GM19193 (cell line): ENCODE measurements around the gene MCRIP1.
A peak's percentile ranks its signal among the peaks of the same experiment; 100 is the strongest.

Source experiments
- POLR2A ChIP-seq: IDR thresholded peaks from 4 replicates; pipeline ENCODE4 v1.6.1; 2011; ENCODE audit not compliant: insufficient read depth, insufficient read length; ENCODE audit errors: extremely low read depth

The MCRIP1 gene

GRCh38 chr17:81852237-81852636 is 19.1 kb upstream of the MCRIP1 start:
- no peak for TF ChIP-seq POLR2A

DNA sequence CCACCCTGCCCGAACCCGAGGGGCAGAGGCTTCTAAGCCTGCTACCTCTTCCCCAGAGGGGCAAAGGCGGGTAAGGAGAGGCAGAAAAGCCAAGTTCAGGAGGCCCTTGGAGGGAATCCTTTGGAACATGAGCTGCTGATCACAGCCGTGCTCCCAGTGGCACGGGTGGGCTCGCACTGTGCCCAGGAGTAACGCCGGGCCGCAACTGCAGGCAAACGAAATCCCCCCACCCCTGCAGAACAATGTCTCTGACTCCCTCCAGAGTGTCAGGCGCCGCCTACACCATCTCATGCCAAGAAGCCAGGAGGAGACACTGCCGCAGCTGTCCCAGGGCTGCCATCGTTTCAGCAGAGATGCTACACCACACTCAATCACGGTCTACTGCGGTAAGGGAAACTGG is 18.3 kb upstream of the MCRIP1 start:
- no peak for TF ChIP-seq POLR2A

DNA sequence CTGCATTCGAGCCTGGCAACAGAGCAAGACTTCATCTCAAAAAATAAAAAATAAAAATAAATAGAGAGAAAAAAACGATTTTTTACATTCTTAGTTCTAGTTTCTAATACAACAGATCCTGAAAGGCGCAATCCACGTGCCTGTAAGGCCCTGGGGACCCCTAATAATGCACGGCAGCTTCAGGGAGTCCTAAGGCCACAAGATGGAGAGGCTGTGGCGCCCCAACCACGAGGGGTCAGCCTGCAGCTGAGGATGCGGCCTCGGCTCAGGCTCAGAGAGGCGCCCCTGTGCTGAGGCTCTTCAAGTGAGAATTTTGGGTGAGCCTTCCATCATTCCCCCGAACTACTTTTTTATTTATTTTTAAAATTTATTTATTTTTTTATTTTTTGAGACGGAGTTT is 16.4 kb upstream of the MCRIP1 start:
- no peak for TF ChIP-seq POLR2A

- TF ChIP-seq POLR2A = no peak
These were observed 13.9 kb upstream of the MCRIP1 start for GRCh38 chr17:81846743-81847689.

GRCh38 chr17:81845881-81846742 is 13.0 kb upstream of the MCRIP1 start:
- TF ChIP-seq POLR2A = no peak

- TF ChIP-seq POLR2A = peak; percentile 9
These were observed 12.3 kb upstream of the MCRIP1 start for GRCh38 chr17:81845361-81845760.

GRCh38 chr17:81844887-81845286 is 11.8 kb upstream of the MCRIP1 start:
- TF ChIP-seq POLR2A = no peak

DNA sequence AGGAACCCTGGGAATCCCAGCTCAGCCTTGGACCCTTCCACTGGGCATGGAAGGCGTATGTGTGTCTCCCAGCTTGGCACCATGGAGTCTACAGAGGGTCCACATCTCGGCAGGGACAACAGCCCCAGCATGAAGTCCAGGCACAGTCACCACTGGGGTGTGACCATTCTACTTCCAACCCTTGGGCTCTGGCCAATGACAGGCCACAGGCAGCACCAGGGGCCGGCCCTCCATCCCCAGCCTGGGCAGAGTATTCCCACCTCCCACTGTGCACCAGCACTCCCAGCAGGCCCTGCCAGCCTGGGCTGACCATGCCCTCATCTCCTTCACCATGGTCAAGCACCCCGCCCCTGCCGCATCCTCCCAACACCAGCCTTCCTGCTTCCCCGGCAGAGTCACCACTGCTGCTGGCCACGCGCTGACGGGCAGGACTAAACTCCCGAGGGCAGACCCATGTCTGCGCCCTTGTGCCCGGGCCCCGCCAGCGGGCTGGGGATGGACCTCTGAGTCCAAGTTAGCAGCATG is 11.3 kb upstream of the MCRIP1 start:
- no peak for TF ChIP-seq POLR2A

GRCh38 chr17:81843713-81844326 is 10.7 kb upstream of the MCRIP1 start:
- TF ChIP-seq POLR2A = no peak

DNA sequence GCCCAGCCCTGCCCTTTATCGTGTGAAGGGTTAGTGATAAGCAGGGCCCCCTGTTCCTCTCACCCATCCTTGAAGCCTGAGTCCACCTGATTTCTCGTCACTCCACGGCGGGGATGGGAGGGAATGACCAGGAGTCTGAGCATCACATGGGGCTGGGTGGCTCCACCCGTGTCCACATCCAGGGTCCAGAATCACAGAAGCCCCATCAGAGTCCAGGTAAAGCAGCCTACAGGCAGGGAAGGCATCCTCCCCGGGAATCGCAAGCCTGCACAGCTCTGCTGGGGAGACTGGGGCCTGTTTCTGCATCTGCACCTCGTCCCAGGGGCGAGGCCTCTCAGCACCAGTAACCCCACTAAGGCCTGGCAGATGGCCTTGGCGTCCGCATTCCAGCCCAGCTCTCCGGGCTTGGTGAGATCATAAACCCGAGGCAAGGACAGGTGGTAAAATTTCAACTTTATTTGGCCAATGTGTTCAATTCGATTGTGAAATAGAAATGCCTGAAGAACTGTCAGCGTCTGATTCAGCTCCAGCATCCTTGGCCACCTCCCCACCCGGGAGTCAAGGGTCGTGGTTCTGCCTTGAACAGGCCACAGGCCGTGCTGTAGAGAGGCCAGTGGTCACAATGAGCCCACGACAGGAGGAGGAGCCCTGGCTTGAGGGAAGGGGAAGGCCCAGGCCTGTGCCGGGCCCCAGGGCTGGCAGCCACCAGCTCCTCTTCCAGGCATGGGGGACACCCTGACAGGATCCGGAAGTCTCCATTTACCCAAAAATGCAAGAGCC is 9.8 kb upstream of the MCRIP1 start:
- TF ChIP-seq POLR2A = no peak

- TF ChIP-seq POLR2A = no peak
These were observed 9.3 kb upstream of the MCRIP1 start for GRCh38 chr17:81842378-81842724.

GRCh38 chr17:81841866-81842265 is 8.8 kb upstream of the MCRIP1 start:
- TF ChIP-seq POLR2A = no peak

- no peak for TF ChIP-seq POLR2A
These were observed 8.0 kb upstream of the MCRIP1 start for GRCh38 chr17:81840826-81841778.
